HEK293T (cell line): ENCODE measurements around the gene PRDM16.

Source experiments
- BHLHE40 ChIP-seq: fragments of 450-650 bp; IDR thresholded peaks from 2 replicates; pipeline ENCODE4 v1.6.1; 2016; ENCODE audit warnings: mild to moderate bottlenecking, moderate library complexity, borderline replicate concordance
- CTBP1 ChIP-seq: fragments of 450-650 bp; IDR thresholded peaks from 2 replicates; pipeline ENCODE4 v1.6.1; 2016; ENCODE audit warnings: borderline replicate concordance
- ELF4 ChIP-seq: fragments of 450-650 bp; IDR thresholded peaks from 2 replicates; pipeline ENCODE4 v1.6.1; 2017; ENCODE audit warnings: antibody characterized with exemption
- FOXM1 ChIP-seq: fragments of 450-650 bp; IDR thresholded peaks from 2 replicates; pipeline ENCODE4 v1.6.1; 2017; ENCODE audit warnings: mild to moderate bottlenecking, borderline replicate concordance
- L3MBTL2 ChIP-seq: fragments of 450-650 bp; conservative IDR thresholded peaks from 2 replicates; pipeline ENCODE4 v1.6.1; 2016; ENCODE audit warnings: mild to moderate bottlenecking
- LEF1 ChIP-seq: fragments of 450-650 bp; IDR thresholded peaks from 2 replicates; pipeline ENCODE4 v1.6.1; 2017; ENCODE audit warnings: mild to moderate bottlenecking, borderline replicate concordance
- NFRKB ChIP-seq: fragments of 450-650 bp; IDR thresholded peaks from 2 replicates; pipeline ENCODE4 v1.6.1; 2016; ENCODE audit warnings: mild to moderate bottlenecking, moderate library complexity
- SP1 ChIP-seq: fragments of 450-650 bp; IDR thresholded peaks from 2 replicates; pipeline ENCODE4 v1.6.1; 2017
- SUZ12 ChIP-seq: fragments of 450-650 bp; IDR thresholded peaks from 2 replicates; pipeline ENCODE4 v1.6.1; 2016; ENCODE audit warnings: mild to moderate bottlenecking
- TF ChIP-seq, protein P1 (sequence below): fragments of 450-650 bp; IDR thresholded peaks from 2 replicates; pipeline ENCODE4 v1.6.1; 2016

DNA sequence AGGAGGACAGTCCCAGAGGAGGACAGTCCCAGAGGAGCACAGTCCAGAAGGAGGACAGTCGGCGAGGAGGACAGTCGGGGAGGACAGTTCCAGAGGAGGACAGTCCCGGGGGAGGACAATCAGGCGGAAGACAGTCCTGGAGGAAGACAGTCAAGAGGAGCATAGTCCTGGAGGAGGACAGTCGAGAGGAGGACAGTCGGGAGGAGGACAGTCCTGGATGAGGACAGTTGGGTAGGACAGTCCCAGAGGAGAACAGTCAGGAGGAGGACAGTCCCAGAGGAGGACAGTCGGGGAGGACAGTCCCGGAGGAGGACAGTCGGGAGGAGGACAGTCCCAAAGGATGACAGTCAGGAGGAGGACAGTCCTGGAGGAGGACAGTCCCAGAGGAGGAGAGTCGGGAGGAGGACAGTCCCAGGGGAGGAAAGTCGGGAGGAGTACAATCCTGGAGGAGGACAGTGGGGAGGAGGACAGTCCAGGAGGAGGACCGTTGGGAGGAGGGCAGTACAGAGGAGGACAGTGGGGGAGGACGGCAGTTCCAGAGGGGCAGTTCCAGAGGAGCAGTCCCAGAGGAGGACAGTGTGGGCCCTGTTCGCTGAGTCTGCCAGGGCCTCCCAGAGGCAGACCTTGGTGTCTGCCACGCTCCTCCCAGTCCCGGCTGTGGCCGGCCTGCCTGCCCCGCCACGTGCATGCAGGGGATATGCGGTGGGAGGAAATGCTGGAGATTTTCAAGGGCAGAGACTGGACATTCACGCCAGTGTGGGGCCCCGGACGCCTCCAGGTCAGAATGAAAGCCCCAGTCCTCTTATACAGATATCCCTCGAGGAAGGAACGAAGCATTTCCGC is 201.6 kb downstream of the PRDM16 start:
- TF ChIP-seq SP1, result no peak
- no peak for TF ChIP-seq BHLHE40
- TF ChIP-seq LEF1, result no peak
- no peak for TF ChIP-seq FOXM1
- no peak for TF ChIP-seq CTBP1
- no peak for TF ChIP-seq ELF4
- TF ChIP-seq, protein P1, sequence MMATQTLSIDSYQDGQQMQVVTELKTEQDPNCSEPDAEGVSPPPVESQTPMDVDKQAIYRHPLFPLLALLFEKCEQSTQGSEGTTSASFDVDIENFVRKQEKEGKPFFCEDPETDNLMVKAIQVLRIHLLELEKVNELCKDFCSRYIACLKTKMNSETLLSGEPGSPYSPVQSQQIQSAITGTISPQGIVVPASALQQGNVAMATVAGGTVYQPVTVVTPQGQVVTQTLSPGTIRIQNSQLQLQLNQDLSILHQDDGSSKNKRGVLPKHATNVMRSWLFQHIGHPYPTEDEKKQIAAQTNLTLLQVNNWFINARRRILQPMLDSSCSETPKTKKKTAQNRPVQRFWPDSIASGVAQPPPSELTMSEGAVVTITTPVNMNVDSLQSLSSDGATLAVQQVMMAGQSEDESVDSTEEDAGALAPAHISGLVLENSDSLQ, result no peak
- no peak for TF ChIP-seq L3MBTL2
- TF ChIP-seq NFRKB, result no peak
- TF ChIP-seq SUZ12, result no peak
